WTC11 (cell line): ENCODE measurements around the gene SYNM. TPM values are rescaled to one million over a fixed set of nuclear protein-coding genes. Genes with fewer than 3 reads are reported as not detected.

Experiments used
- ATAC-seq: fragments of 200-7000 bp; cut with Tn5 transposase; 2 replicates; pipeline ENCODE4 v1.10.0; 2021; ENCODE audit warnings: mild to moderate bottlenecking, moderate library complexity
- CTCF ChIA-PET: fragments of 300-600 bp; sonication (Branson Sonifier 250); formaldehyde crosslinking; loops from one replicate; lab custom pipeline; 2021; ENCODE audit warnings: antibody characterized with exemption; lab: Charles Lee
- POLR2A ChIA-PET: fragments of 350-600 bp; sonication (Branson Sonifier 250); formaldehyde crosslinking; loops from one replicate; lab custom pipeline; 2021; ENCODE audit warnings: antibody characterized with exemption; lab: Charles Lee
- DNase-seq: peaks from one replicate; pipeline ENCODE4 v3.0.0; 2021; ENCODE audit warnings: low spot score
- H3K27ac Mint-ChIP-seq: 2 replicates; pipeline ENCODE4 v1.8.0; 2021; ENCODE audit warnings: mixed read lengths
- H3K27me3 Mint-ChIP-seq: 2 replicates; pipeline ENCODE4 v1.8.0; 2021; ENCODE audit warnings: low read depth, mild to moderate bottlenecking, moderate library complexity, mixed read lengths
- H3K36me3 Mint-ChIP-seq: 2 replicates; pipeline ENCODE4 v1.8.0; 2021; ENCODE audit warnings: mixed read lengths
- H3K4me1 Mint-ChIP-seq: 2 replicates; pipeline ENCODE4 v1.8.0; 2022; ENCODE audit warnings: mixed read lengths
- H3K4me3 Mint-ChIP-seq: 2 replicates; pipeline ENCODE4 v1.8.0; 2021; ENCODE audit warnings: mild to moderate bottlenecking, moderate library complexity, mixed read lengths
- H3K9me3 Mint-ChIP-seq: 2 replicates; pipeline ENCODE4 v1.8.0; 2021; ENCODE audit warnings: mixed read lengths
- AFF4 ChIP-seq: sonication (generic); formaldehyde crosslinking; IDR thresholded peaks from 2 replicates; pipeline ENCODE4 v1.8.1; 2023; ENCODE audit warnings: mild to moderate bottlenecking, missing genetic modification reagents, borderline replicate concordance
- CREB1 ChIP-seq: sonication (generic); formaldehyde crosslinking; IDR thresholded peaks from 2 replicates; pipeline ENCODE4 v1.8.0; 2023; ENCODE audit warnings: mild to moderate bottlenecking, missing genetic modification reagents
- E2F5 ChIP-seq: sonication (generic); formaldehyde crosslinking; IDR thresholded peaks from 2 replicates; pipeline ENCODE4 v1.8.1; 2022; ENCODE audit warnings: mild to moderate bottlenecking, moderate library complexity, missing genetic modification reagents
- ESRRA ChIP-seq: sonication (generic); formaldehyde crosslinking; IDR thresholded peaks from 2 replicates; pipeline ENCODE4 v1.8.1; 2022; ENCODE audit warnings: mild to moderate bottlenecking, missing genetic modification reagents, borderline replicate concordance
- FOXP4 ChIP-seq: sonication (generic); formaldehyde crosslinking; IDR thresholded peaks from 2 replicates; pipeline ENCODE4 v1.8.0; 2022; ENCODE audit warnings: mild to moderate bottlenecking, missing genetic modification reagents
- GRHL2 ChIP-seq: fragments of 250-450 bp; sonication (Bioruptor Pico); IDR thresholded peaks from 2 replicates; pipeline ENCODE4 v1.8.0; 2022; ENCODE audit warnings: mild to moderate bottlenecking, moderate library complexity; ENCODE audit not compliant: insufficient replicate concordance, severe bottlenecking
- MXD4 ChIP-seq: fragments of 250-450 bp; sonication (Bioruptor Pico); IDR thresholded peaks from 2 replicates; pipeline ENCODE4 v1.8.0; 2021; ENCODE audit warnings: mild to moderate bottlenecking, moderate library complexity, borderline replicate concordance
- NR2C2 ChIP-seq: sonication (generic); formaldehyde crosslinking; IDR thresholded peaks from 2 replicates; pipeline ENCODE4 v1.8.0; 2022; ENCODE audit warnings: mild to moderate bottlenecking, missing genetic modification reagents
- NR3C1 ChIP-seq: sonication (generic); formaldehyde crosslinking; conservative IDR thresholded peaks from 2 replicates; pipeline ENCODE4 v1.8.1; 2023; ENCODE audit warnings: low read depth, mild to moderate bottlenecking, missing genetic modification reagents
- RORB ChIP-seq: fragments of 250-450 bp; sonication (Bioruptor Pico); IDR thresholded peaks from 2 replicates; pipeline ENCODE4 v1.9.0; 2021; ENCODE audit warnings: mild to moderate bottlenecking
- STAT6 ChIP-seq: sonication (generic); formaldehyde crosslinking; conservative IDR thresholded peaks from 2 replicates; pipeline ENCODE4 v1.8.1; 2023; ENCODE audit warnings: mild to moderate bottlenecking, low read depth, missing genetic modification reagents, moderate library complexity
- ZBTB21 ChIP-seq: sonication (generic); formaldehyde crosslinking; IDR thresholded peaks from 2 replicates; pipeline ENCODE4 v1.8.1; 2023; ENCODE audit warnings: mild to moderate bottlenecking, missing genetic modification reagents, borderline replicate concordance
- ZNF121 ChIP-seq: sonication (generic); formaldehyde crosslinking; IDR thresholded peaks from 2 replicates; pipeline ENCODE4 v1.8.0; 2023; ENCODE audit warnings: missing genetic modification reagents
- ZNF219 ChIP-seq: sonication (generic); formaldehyde crosslinking; IDR thresholded peaks from 2 replicates; pipeline ENCODE4 v1.8.0; 2023; ENCODE audit warnings: missing genetic modification reagents, mild to moderate bottlenecking, borderline replicate concordance
- ZNF396 ChIP-seq: fragments of 250-450 bp; sonication (Bioruptor Pico); IDR thresholded peaks from 2 replicates; pipeline ENCODE4 v1.8.0; 2021; ENCODE audit warnings: mild to moderate bottlenecking, moderate library complexity, borderline replicate concordance
- ZNF416 ChIP-seq: fragments of 250-450 bp; sonication (Bioruptor Pico); IDR thresholded peaks from 2 replicates; pipeline ENCODE4 v1.9.0; 2021; ENCODE audit warnings: mild to moderate bottlenecking, inconsistent platforms
- total RNA-seq: library from RNA; stranded (reverse); gene quantifications from 3 replicates; pipeline ENCODE4 v1.2.3, GENCODE V29; 2021
- TF ChIP-seq, protein P1 (sequence below): sonication (generic); formaldehyde crosslinking; IDR thresholded peaks from 2 replicates; pipeline ENCODE4 v1.8.1; 2022; ENCODE audit warnings: missing genetic modification reagents, borderline replicate concordance

The SYNM gene
- total RNA-seq, 1 experiment from 2014 or later = 2.2 TPM

GRCh38 chr15:99070208-99070607, 34.7 kb upstream of the SYNM start:
- POLR2A ChIA-PET = no interaction called here
- Mint-ChIP-seq H3K4me1 (peaks cover 11% of the 10 kb centered on the region), H3K27me3 (no peaks in the 10 kb centered on the region), H3K9me3 (no peaks in the 10 kb centered on the region), H3K27ac (no peak overlapping the region), H3K36me3 (no peaks in the 10 kb centered on the region), H3K4me3 (no peak overlapping the region)
- no peak for ATAC-seq
- CTCF ChIA-PET = interaction anchor here (0.6 to 1.8 kb wide), 4 partner anchors 11 to 642 kb away, joined by 3 to 8 read pairs (median 4); no protein-coding TSS in a partner anchor
- DNase-seq = no peak
- no peak for TF ChIP-seq NR2C2
- no peak for TF ChIP-seq ZNF396

- Mint-ChIP-seq H3K27ac (no peak overlapping the region), H3K36me3 (no peaks in the 10 kb centered on the region), H3K4me1 (peaks cover 11% of the 10 kb centered on the region), H3K9me3 (no peaks in the 10 kb centered on the region), H3K4me3 (no peak overlapping the region), H3K27me3 (no peaks in the 10 kb centered on the region)
- ATAC-seq = no peak
- no peak for DNase-seq
- ChIA-PET POLR2A (no interaction called here), CTCF (interaction anchor here (1.4 to 1.8 kb wide), 3 partner anchors 12 to 643 kb away, joined by 3 to 8 read pairs (median 5); no protein-coding TSS in a partner anchor)
- TF ChIP-seq ZNF416 (CRISPR knock-in tag) = no peak
- TF ChIP-seq AFF4 = no peak
- no peak for TF ChIP-seq NR2C2
- no peak for TF ChIP-seq MXD4 (CRISPR knock-in tag)
- no peak for TF ChIP-seq NR3C1 (CRISPR knock-in tag)
- TF ChIP-seq ZNF219 (CRISPR knock-in tag) = no peak
- no peak for TF ChIP-seq STAT6
- TF ChIP-seq CREB1 = no peak
- no peak for TF ChIP-seq ESRRA (CRISPR knock-in tag)
- no peak for TF ChIP-seq FOXP4 (CRISPR knock-in tag)
- no peak for TF ChIP-seq RORB
- TF ChIP-seq, protein P1, sequence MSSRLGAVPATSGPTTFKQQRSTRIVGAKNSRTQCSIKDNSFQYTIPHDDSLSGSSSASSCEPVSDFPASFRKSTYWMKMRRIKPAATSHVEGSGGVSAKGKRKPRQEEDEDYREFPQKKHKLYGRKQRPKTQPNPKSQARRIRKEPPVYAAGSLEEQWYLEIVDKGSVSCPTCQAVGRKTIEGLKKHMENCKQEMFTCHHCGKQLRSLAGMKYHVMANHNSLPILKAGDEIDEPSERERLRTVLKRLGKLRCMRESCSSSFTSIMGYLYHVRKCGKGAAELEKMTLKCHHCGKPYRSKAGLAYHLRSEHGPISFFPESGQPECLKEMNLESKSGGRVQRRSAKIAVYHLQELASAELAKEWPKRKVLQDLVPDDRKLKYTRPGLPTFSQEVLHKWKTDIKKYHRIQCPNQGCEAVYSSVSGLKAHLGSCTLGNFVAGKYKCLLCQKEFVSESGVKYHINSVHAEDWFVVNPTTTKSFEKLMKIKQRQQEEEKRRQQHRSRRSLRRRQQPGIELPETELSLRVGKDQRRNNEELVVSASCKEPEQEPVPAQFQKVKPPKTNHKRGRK = no peak
- no peak for TF ChIP-seq ZNF121 (CRISPR knock-in tag)
- TF ChIP-seq ZBTB21 (CRISPR knock-in tag) = no peak
- TF ChIP-seq E2F5 = no peak
- no peak for TF ChIP-seq GRHL2 (CRISPR knock-in tag)
Measured at GRCh38 chr15:99071091-99071680, 33.7 kb upstream of the SYNM start.
